ENCODE data around the gene FAM174B. TPM values are rescaled to one million over a fixed set of nuclear protein-coding genes. Genes with fewer than 3 reads are reported as not detected.

Gene FAM174B
- total RNA-seq, 1 donor from 2014 or later: 57.7 TPM

- H3K4me3 ChIP-seq: no peak overlapping the region
- no peaks in the 10 kb centered on the region for H3K36me3 ChIP-seq
- no peaks in the 10 kb centered on the region for H3K27me3 ChIP-seq (ENCODE audit: low read depth)
- no peaks in the 10 kb centered on the region for H3K9me3 ChIP-seq
- intact Hi-C loops (cut with DNase I): no loop called here
- ATAC-seq (no peak), DNase-seq (no peak)
- H3K4me1 ChIP-seq: peaks cover 3% of the 10 kb centered on the region
- TF ChIP-seq, protein P1, sequence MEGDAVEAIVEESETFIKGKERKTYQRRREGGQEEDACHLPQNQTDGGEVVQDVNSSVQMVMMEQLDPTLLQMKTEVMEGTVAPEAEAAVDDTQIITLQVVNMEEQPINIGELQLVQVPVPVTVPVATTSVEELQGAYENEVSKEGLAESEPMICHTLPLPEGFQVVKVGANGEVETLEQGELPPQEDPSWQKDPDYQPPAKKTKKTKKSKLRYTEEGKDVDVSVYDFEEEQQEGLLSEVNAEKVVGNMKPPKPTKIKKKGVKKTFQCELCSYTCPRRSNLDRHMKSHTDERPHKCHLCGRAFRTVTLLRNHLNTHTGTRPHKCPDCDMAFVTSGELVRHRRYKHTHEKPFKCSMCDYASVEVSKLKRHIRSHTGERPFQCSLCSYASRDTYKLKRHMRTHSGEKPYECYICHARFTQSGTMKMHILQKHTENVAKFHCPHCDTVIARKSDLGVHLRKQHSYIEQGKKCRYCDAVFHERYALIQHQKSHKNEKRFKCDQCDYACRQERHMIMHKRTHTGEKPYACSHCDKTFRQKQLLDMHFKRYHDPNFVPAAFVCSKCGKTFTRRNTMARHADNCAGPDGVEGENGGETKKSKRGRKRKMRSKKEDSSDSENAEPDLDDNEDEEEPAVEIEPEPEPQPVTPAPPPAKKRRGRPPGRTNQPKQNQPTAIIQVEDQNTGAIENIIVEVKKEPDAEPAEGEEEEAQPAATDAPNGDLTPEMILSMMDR (IDR thresholded peaks at IDR 0.05): no peak
- H3K27ac ChIP-seq: no peak overlapping the region
Measured at GRCh38 chr15:92687195-92687602, 31.6 kb upstream of the FAM174B start.

GRCh38 chr15:92683511-92683834, 27.9 kb upstream of the FAM174B start:
- Histone ChIP-seq H3K4me1 (peaks cover 3% of the 10 kb centered on the region), H3K36me3 (no peaks in the 10 kb centered on the region), H3K4me3 (no peak overlapping the region), H3K27ac (no peak overlapping the region), H3K27me3 (ENCODE audit: low read depth) (no peaks in the 10 kb centered on the region), H3K9me3 (no peaks in the 10 kb centered on the region)
- peak; percentile 17 to 72 for ATAC-seq
- DNase-seq: no peak
- intact Hi-C loops (cut with DNase I): no loop called here
- TF ChIP-seq, protein P1 (IDR thresholded peaks at IDR 0.05): peak; percentile 42

DNA sequence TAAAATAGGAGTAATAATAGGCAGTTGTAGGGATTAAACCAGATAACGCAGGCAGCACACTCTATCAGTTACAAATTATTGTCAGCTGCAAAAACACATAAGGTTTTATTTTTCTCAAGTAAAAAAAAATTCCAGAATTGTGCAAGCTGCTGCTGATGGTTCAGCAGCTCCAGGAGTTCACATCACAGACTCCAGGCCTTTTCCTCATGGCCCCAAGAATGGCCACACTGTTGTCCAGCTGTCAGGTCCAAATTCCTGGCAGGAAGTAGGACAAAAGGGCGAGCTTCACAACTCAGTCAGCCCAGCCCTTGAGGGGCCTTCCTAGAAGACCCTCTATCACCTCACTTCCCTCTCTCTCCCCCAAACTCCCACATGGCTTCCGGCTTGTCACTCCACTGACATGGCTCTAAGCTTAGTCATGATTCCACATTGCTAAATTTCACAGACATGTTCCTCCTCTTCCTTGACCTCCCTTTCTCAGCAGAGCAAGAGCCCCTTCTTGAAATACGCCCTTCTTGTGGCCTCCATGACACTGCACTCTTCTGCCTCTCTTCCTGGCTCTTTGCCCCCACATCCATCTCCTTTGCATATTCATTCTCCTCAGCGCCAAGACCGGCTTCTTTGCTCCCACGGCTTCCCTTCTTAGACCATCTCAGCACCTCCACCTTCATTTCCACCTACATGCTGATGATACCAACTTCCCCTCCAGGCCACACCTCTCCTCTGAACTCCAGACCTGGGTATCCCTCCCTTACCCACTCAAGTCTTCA, 27.4 kb upstream of the FAM174B start:
- TF ChIP-seq, protein P1 (IDR thresholded peaks at IDR 0.05): no peak
- intact Hi-C loops (cut with DNase I): no loop called here
- Histone ChIP-seq H3K27ac (no peak overlapping the region), H3K9me3 (no peaks in the 10 kb centered on the region), H3K4me3 (no peak overlapping the region), H3K4me1 (peaks cover 3% of the 10 kb centered on the region), H3K36me3 (no peaks in the 10 kb centered on the region), H3K27me3 (ENCODE audit: low read depth) (no peaks in the 10 kb centered on the region)
- ATAC-seq (peak in 1 of 2 donors; percentile 6), DNase-seq (no peak)

GRCh38 chr15:92681141-92681631, 25.6 kb upstream of the FAM174B start:
- intact Hi-C loops (cut with DNase I): no loop called here
- no peak for DNase-seq
- H3K27me3 ChIP-seq (ENCODE audit: low read depth): no peaks in the 10 kb centered on the region
- H3K4me3 ChIP-seq: no peak overlapping the region
- H3K36me3 ChIP-seq: no peaks in the 10 kb centered on the region
- H3K27ac ChIP-seq: no peak overlapping the region
- peaks cover 3% of the 10 kb centered on the region for H3K4me1 ChIP-seq
- H3K9me3 ChIP-seq: no peaks in the 10 kb centered on the region
- TF ChIP-seq, protein P1 (IDR thresholded peaks at IDR 0.05): no peak
- ATAC-seq: peak; percentile 68 to 79

DNA sequence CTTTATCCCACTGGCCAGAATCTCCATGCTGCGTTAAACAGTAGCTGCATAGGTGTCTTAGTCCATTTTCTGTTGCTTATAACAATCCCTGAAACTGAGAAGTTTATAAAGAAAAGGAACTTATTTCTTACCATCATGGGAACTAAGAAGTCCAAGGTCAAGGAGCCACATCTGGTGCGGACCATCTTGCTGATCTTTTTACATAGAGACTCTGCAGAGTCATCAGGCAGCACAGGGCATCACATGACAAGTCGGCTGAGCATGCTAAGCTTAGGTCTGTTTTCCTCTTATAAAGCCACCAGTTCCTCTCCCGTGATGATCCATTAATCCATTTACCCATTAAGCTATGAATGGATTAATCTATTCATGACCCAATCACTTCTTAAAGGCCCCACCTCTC, 22.4 kb upstream of the FAM174B start:
- peaks cover 3% of the 10 kb centered on the region for H3K4me1 ChIP-seq
- H3K4me3 ChIP-seq: no peak overlapping the region
- TF ChIP-seq, protein P1 (IDR thresholded peaks at IDR 0.05): no peak
- intact Hi-C loops (cut with DNase I): no loop called here
- no peak overlapping the region for H3K27ac ChIP-seq
- H3K36me3 ChIP-seq: no peaks in the 10 kb centered on the region
- H3K27me3 ChIP-seq (ENCODE audit: low read depth): no peaks in the 10 kb centered on the region
- ATAC-seq: no peak
- DNase-seq: no peak
- H3K9me3 ChIP-seq: no peaks in the 10 kb centered on the region

Measured in lower lobe of right lung (tissue), 2 donors.